SJCRH30 (cell line): ENCODE measurements around the gene RREB1. TPM values are rescaled to one million over a fixed set of nuclear protein-coding genes. Genes with fewer than 3 reads are reported as not detected.

Experiments used
- DNase-seq, 2 experiments: peaks; one replicate each; pipeline ENCODE4 v3.0.0-alpha.2; 2015 to 2020
- H3K27ac ChIP-seq: fragments of 250-450 bp; sonication (Bioruptor Pico); 2 replicates; pipeline ENCODE4 v1.5.1; 2020; ENCODE audit warnings: mild to moderate bottlenecking, moderate library complexity
- H3K27me3 ChIP-seq: fragments of 250-450 bp; sonication (Bioruptor Pico); 2 replicates; pipeline ENCODE4 v1.5.1; 2020; ENCODE audit warnings: mild to moderate bottlenecking, moderate library complexity
- H3K36me3 ChIP-seq: fragments of 250-450 bp; sonication (Bioruptor Pico); 2 replicates; pipeline ENCODE4 v1.5.1; 2020; ENCODE audit warnings: mild to moderate bottlenecking, moderate library complexity
- H3K4me1 ChIP-seq: fragments of 250-450 bp; sonication (Bioruptor Pico); 2 replicates; pipeline ENCODE4 v1.5.1; 2020; ENCODE audit warnings: mild to moderate bottlenecking, moderate library complexity
- H3K4me3 ChIP-seq: fragments of 250-450 bp; sonication (Bioruptor Pico); 2 replicates; pipeline ENCODE4 v1.5.1; 2020; ENCODE audit warnings: mild to moderate bottlenecking, moderate library complexity
- H3K9me3 ChIP-seq: fragments of 250-450 bp; sonication (Bioruptor Pico); replicated peaks from 2 replicates; pipeline ENCODE4 v1.5.1; 2020; ENCODE audit warnings: mild to moderate bottlenecking, moderate library complexity
- total RNA-seq: library from RNA; depleted of rRNA; stranded (reverse); fragments of >200 nt; shearing (Covaris generic); gene quantifications from 2 replicates; pipeline ENCODE4 v1.2.3, GENCODE V29; 2014

The RREB1 gene
- total RNA-seq, 1 experiment from 2014 or later, result 12.3 TPM

GRCh38 chr6:7234547-7234946 is 126.8 kb downstream of the RREB1 start:
- no peaks in the 10 kb centered on the region for H3K4me1 ChIP-seq
- no peak for DNase-seq
- no peak overlapping the region for H3K4me3 ChIP-seq
- H3K9me3 ChIP-seq, result no peaks in the 10 kb centered on the region
- no peaks in the 10 kb centered on the region for H3K27me3 ChIP-seq
- H3K27ac ChIP-seq, result no peak overlapping the region
- H3K36me3 ChIP-seq, result no peaks in the 10 kb centered on the region; the same call in none of the 2 replicates

DNA sequence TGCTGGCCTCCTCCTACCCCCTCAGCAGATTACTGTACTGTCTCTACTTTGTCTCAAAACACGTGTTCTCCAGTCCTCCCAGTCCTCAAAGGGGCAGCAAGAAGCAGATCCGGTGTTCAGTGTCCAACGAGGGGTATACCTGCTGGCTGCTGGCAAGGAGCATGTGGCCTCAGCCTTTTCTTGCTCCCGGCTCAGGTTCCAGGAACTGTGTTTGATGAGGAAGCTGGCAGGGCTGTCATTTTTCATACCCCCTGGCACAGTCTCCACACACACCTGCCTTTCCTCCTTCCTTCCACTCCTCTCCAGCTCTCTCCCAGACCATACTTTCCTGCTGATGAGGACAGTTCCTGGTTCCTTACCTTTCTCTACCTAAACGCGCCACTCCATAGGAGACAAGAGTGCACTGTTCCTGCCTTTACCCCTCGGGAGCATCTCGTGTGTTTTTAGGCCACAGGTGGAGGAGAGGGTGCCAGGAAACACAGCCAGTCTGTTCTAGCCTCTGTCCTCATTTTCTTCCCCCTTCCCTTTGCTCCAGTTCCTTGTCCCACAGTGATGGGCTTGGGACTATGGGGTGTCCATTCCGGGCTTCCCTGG is 128.0 kb downstream of the RREB1 start:
- no peaks in the 10 kb centered on the region for H3K27me3 ChIP-seq
- no peak overlapping the region for H3K4me3 ChIP-seq
- H3K4me1 ChIP-seq, result no peaks in the 10 kb centered on the region
- DNase-seq, result no peak
- no peaks in the 10 kb centered on the region; the same call in 1 of the 2 replicates for H3K36me3 ChIP-seq
- no peak overlapping the region for H3K27ac ChIP-seq
- no peaks in the 10 kb centered on the region for H3K9me3 ChIP-seq

DNA sequence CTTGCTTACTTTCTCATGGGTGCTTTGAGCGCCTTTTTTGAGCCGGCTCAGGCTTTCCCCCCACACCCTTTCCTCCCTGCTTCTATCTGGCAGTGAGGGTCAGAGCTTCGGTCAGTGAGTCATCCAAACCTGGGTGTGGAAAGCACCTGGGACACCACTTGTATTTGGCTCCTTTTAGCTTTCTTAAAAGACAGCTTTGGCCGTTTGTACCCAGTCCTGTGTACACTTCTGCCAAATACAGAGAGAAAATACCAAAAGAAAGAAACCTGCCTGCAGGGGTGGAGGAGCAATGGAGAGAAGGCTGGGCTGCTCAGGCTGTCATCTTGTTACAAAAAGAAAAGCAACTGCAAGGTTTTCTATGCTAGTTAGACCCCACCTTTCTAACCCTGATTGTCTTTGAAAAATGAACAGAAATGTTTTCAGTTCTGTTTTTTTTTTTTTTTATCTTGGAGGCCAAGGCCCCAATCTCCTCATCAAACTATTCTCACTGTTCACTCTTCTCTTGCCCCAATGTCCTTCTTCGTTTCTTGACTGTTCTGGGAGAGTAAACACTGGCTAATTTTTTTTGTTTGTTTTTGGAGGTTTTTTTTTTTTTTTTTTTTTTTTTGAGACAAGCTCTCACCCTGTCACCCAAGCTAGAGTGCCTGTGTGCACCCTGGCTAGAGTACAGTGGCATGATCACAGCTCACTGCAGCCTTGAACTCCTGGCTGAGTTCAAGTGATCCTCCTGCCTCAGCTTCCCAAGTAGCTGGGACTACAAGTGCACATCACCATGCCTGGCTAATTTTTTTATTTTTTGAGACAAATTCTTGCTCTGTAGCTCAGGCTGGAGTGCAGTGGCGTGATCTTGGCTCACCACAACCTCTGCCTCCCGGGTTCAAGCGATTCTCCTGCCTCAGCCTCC is 128.8 kb downstream of the RREB1 start:
- no peaks in the 10 kb centered on the region for H3K4me1 ChIP-seq
- no peaks in the 10 kb centered on the region for H3K36me3 ChIP-seq
- no peak for DNase-seq
- H3K4me3 ChIP-seq, result no peak overlapping the region
- H3K9me3 ChIP-seq, result no peaks in the 10 kb centered on the region
- H3K27me3 ChIP-seq, result no peaks in the 10 kb centered on the region
- no peak overlapping the region for H3K27ac ChIP-seq

DNA sequence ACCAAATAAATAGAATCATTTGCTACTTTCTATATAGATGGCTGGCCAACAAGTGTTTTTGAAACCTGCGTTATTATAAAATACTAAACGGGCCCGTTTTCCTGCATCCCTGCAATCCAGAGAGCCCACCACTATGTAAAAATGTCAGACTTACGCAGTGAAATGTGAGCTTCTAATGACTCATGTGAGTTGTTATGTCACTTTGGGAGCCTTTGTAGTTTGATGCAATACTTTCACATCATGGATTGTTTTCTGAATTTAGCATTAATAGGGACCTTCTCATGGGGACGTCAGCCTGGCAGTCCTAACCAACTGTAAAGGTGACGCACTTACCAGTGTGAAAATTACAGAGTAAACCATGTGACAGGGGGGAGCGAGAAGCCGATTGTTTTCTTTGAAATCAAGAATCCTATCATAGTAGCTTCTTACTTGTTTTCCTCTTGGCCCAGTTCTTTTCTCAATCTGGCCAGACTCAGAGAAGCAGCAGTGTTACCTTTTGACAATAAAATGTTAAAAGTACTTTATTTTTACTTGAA is 130.0 kb downstream of the RREB1 start:
- no peak for DNase-seq
- no peaks in the 10 kb centered on the region for H3K27me3 ChIP-seq
- H3K4me1 ChIP-seq, result peaks cover 9% of the 10 kb centered on the region
- H3K4me3 ChIP-seq, result no peak overlapping the region
- no peaks in the 10 kb centered on the region for H3K36me3 ChIP-seq
- no peak overlapping the region for H3K27ac ChIP-seq
- no peaks in the 10 kb centered on the region for H3K9me3 ChIP-seq

DNA sequence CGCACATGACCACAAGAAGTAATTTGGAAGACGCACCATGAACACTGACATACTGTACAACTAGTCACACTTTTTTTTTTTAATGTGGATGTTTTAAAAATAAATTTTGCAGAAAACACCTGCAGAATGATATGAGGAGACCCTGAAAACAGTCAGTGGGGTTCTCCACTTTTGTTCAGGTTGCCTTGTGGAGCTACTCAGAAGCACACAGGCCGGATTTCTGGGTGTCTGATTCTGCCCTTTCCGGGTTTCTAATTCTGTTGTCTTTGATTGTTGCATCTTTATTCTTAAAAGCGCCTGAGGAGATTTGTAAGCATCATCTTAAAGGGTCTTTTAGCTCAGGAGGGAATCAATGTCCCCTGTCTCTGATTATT is 130.8 kb downstream of the RREB1 start:
- Histone ChIP-seq H3K4me1 (peaks cover 15% of the 10 kb centered on the region), H3K36me3 (no peaks in the 10 kb centered on the region), H3K9me3 (no peaks in the 10 kb centered on the region), H3K4me3 (no peak overlapping the region), H3K27me3 (no peaks in the 10 kb centered on the region), H3K27ac (no peak overlapping the region)
- DNase-seq, result no peak

DNA sequence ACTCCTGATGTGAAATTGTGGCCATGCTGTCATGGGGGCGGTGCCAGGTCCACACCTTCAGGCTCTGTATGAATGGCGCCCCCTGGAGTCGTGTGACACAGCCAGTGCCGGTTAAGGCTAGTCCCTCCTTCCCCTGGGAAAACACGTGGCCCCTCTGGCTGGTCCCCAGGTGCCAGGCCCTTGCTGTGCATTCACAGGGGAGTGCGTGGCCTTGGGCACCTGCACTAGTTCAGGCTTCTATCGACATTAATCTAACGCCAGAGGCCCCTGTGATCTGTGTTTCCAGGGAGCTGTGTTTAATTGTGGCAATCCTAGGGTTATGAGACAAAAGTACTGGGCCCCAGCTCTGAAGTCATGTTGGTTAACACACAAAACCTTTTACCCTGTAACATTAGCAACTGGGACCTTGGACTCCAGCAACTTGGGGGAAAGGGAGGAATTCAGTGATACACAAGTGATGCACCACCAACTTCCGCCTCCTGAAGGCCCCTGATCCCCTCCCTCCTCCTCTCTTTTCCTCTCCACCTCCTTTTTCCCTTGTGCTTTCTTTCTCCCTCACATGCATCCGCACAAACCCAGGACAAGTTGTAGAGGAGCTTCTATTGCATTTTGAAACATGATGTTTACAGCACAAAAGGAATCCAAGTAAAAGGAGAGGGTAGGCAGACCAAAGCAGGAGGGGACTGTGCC is 131.3 kb downstream of the RREB1 start:
- H3K27ac ChIP-seq, result no peak overlapping the region
- peak; percentile 80 to 86 for DNase-seq

DNA sequence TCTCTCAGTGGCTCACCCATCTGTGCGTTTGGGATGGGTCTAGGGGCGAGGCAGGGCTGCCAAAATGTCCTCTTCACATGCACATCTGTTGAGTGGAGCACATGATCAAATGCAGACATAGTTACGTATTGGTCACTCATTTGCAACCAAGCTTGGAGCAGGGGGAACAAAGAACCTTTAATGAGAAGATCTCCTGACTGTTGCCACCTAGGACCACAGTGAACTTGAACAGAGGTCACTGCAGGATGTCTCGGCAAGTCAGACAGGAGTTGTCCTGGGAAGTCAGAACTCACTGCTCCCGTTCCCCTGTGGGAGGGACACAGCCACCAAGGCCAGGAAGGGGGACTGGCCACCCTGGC is 131.8 kb downstream of the RREB1 start:
- no peak overlapping the region for H3K4me3 ChIP-seq
- H3K36me3 ChIP-seq, result no peaks in the 10 kb centered on the region
- no peaks in the 10 kb centered on the region for H3K9me3 ChIP-seq
- DNase-seq, result no peak
- H3K27me3 ChIP-seq, result no peaks in the 10 kb centered on the region
- H3K4me1 ChIP-seq, result peaks cover 15% of the 10 kb centered on the region
- no peak overlapping the region for H3K27ac ChIP-seq

More for the DNA sequence above, 131.3 kb downstream of the RREB1 start:
- H3K4me3 ChIP-seq, result no peak overlapping the region
- peaks cover 15% of the 10 kb centered on the region for H3K4me1 ChIP-seq
- no peaks in the 10 kb centered on the region for H3K9me3 ChIP-seq
- no peaks in the 10 kb centered on the region for H3K36me3 ChIP-seq
- H3K27me3 ChIP-seq, result no peaks in the 10 kb centered on the region

- Histone ChIP-seq H3K4me1 (peaks cover 15% of the 10 kb centered on the region), H3K9me3 (no peaks in the 10 kb centered on the region), H3K4me3 (no peak overlapping the region), H3K27ac (no peak overlapping the region), H3K27me3 (no peaks in the 10 kb centered on the region), H3K36me3 (no peaks in the 10 kb centered on the region)
- no peak for DNase-seq
These were observed 132.6 kb downstream of the RREB1 start for GRCh38 chr6:7240351-7240750.

- Histone ChIP-seq H3K27me3 (no peaks in the 10 kb centered on the region), H3K36me3 (no peaks in the 10 kb centered on the region), H3K27ac (no peak overlapping the region), H3K4me3 (no peak overlapping the region), H3K4me1 (peaks cover 15% of the 10 kb centered on the region), H3K9me3 (no peaks in the 10 kb centered on the region)
- no peak for DNase-seq
These were observed 133.4 kb downstream of the RREB1 start for GRCh38 chr6:7241160-7241559.

- Histone ChIP-seq H3K4me3 (no peak overlapping the region), H3K27me3 (no peaks in the 10 kb centered on the region), H3K9me3 (no peaks in the 10 kb centered on the region), H3K36me3 (no peaks in the 10 kb centered on the region), H3K27ac (no peak overlapping the region), H3K4me1 (peaks cover 15% of the 10 kb centered on the region)
- peak in 1 of 2 experiments; percentile 30 for DNase-seq
These were observed 134.2 kb downstream of the RREB1 start for GRCh38 chr6:7241709-7242645.

- no peak for DNase-seq
- Histone ChIP-seq H3K9me3 (no peaks in the 10 kb centered on the region), H3K27ac (no peak overlapping the region), H3K27me3 (no peaks in the 10 kb centered on the region), H3K4me1 (peaks cover 15% of the 10 kb centered on the region), H3K36me3 (no peaks in the 10 kb centered on the region), H3K4me3 (no peak overlapping the region)
These were observed 135.0 kb downstream of the RREB1 start for GRCh38 chr6:7242835-7243178.

GRCh38 chr6:7243179-7243981 is 135.6 kb downstream of the RREB1 start:
- no peak overlapping the region for H3K27ac ChIP-seq
- no peaks in the 10 kb centered on the region for H3K27me3 ChIP-seq
- DNase-seq, result peak; percentile 45 to 81
- no peak overlapping the region for H3K4me3 ChIP-seq
- H3K9me3 ChIP-seq, result no peaks in the 10 kb centered on the region
- no peaks in the 10 kb centered on the region for H3K36me3 ChIP-seq
- H3K4me1 ChIP-seq, result peaks cover 15% of the 10 kb centered on the region

GRCh38 chr6:7245668-7246393 is 138.1 kb downstream of the RREB1 start:
- H3K4me3 ChIP-seq, result no peak overlapping the region
- no peaks in the 10 kb centered on the region for H3K27me3 ChIP-seq
- no peaks in the 10 kb centered on the region for H3K9me3 ChIP-seq
- DNase-seq, result no peak
- peaks cover 15% of the 10 kb centered on the region for H3K4me1 ChIP-seq
- H3K27ac ChIP-seq, result no peak overlapping the region
- no peaks in the 10 kb centered on the region for H3K36me3 ChIP-seq
